Measurements from ENCODE around the gene MRNIP.

Gene MRNIP

DNA sequence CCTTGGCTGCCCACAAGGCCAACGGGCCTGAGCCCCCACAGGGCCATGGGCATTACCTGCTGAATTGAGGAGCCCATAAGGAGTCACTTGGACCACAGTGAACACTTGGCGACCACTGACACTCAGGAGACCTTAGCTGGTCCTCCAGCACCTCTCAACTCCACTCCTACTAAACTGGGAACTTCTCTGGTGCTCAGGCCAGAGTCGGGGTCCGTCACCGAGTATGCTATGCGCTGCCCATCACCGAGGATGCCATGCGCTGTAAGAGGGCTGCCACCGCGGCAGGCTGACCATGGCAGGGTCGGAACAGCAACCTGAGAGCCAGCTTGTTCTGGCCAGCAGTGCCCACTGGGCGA lies 38.5 kb downstream of the MRNIP start:
- DNase-seq: no peak

DNA sequence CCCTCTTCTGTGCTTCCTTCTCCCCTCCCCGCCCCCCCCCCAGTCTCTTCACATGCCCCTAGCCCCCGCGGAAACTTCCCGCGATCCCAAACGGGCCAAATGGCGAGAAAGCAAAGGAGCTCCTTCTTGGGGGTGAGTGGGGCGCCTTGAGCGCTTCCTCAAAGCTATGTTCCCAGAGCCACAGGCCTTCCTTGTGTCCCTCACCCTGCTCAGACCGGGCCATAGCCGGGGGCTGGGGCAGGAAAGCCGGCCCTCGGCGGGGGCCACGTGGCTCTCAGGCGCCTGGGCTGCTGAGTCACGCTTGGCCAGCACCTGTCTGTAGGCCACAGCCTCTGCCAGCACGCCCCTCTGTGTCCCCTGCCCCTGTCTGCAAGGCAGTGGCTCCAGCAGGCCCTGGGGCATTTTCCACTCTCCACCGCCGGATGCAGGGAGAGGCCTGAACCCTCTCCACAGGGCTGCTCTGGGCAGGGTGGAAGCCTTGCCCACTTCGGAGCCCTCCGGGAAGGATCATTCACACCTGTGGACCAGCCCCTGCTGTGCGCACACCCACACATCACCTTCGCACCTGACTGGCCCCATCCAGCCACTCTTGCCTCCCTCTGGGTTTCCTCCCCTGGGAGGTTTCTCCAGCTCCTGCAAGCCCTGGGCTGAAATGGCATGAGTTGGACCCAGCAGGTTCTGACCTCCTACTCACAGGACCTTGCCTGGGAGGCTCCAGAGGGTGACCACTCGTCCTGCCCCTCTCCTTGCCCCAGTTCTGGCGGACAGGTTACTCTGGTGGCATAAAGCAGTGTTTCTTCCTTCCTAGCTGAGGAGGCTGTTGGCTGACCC lies 39.1 kb downstream of the MRNIP start:
- DNase-seq: peak; percentile 45 to 79

DNA sequence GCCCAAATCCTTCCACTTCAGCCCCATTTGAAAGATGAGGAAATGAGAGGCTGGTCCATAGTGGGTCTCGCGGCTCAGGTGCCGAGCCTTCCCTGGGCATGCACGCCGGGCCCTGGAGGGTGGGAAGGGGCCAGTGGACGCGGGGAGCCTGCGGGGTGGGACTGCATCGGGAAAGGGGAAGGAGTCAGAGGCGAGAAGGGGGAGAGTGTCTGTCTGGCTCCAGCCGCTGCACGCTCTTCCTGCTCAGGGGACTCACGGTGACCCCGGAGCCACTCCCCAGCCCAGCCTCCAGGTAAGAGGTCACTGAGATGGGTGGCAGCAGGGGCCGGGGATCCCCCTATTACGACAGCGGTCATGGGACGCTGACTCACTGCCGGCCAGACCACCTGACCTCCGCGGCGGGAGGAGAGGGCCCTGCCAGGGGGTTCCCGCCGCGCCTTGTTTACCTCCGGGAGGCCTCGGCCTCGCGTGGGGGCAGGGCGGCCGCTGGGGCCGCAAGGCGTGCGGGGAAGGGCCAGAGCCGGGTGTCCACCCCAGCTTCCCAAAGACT lies 39.8 kb downstream of the MRNIP start:
- peak; percentile 97 for DNase-seq

DNA sequence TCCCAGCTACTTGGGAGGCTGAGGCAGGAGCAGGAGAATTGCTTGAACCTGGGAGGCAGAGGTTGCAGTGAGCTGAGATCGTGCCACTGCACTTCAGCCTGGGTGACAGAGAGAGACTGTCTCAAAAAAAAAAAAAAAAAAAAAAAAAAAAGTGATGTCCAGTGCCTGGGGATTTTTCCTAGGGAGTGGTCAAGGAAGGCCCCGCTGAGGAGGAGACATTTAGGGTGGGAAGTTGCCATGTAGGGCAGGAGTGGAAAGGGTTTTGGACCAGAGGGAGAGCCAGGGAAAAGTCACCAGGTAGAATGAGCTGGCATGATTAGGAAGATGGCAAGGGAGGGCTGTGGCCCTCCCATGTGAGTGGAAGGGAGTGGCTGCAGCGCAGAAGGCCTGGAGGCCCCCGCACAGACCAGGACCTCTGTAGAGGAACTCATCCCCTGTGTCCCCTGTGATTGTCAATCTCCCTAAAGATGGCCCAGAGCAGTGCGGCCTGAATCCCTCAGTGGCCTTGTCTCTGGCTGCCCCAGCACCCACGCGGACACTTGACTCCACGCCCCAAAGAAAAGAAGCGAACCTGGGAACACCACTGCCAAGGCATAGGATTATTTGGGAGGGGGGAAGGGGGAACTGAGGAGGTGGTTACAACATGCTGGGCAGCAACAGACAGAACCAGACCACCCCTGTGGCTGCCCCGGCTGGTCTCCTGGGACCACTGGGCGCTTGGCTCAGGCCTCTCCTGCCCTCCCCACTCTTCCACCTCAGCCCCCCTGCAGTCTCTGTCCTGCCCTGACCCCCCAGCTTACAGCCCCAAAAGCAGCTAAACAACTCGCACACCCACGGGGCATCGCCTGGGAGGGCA lies 40.5 kb downstream of the MRNIP start:
- DNase-seq: peak in 1 of 2 donors; percentile 63

DNA sequence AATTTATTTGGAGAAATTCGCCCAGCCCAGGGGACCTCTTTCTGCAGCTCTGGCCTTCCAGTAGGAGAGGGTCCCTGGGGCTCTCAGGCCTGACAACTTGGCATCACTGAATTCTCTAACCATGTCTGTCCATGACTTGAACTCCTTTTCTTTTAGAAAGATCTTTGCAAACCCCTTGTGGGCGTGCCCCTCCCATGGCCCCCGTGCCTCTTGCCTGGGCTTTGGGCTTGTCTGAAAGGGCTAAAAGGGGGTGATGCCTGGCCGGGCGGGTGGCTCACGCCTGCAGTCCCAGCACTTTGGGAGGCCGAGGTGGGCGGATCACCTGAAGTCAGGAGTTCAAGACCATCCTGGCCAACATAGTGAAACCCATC lies 41.2 kb downstream of the MRNIP start:
- no peak for DNase-seq

DNA sequence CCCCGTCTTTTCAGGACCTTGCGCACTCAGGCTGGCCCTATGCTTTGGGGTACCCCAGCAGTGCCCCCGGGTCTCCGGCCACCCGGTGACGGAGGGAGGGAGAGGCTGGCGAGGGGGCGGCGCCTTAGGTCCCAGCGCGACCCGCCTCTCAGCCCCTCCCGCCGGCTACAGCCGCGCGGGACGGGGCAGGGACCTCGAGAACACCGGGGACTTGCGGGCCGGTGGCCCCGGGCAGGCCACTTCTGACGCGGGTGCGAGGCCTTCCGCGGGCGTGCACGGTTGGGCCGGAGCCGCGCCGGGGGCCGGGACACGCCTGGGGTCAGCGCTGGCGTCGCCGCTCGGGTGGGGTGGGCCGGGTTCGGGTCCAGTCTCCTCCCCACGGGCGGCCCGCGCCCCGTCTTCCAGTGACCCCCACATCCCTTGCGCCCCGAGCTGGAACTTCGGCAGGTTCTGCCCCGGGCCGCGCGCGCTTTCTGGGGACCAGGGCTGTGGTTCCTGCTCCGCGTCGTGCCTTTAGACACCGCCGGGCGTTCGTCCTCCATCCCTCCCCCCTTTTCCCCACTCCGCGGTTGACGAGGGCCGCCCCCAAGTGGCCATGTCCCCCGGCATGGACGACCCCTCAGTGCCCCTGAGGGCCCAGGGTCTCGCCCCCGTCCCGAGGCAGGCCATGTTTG lies 41.7 kb downstream of the MRNIP start:
- DNase-seq: no peak

DNA sequence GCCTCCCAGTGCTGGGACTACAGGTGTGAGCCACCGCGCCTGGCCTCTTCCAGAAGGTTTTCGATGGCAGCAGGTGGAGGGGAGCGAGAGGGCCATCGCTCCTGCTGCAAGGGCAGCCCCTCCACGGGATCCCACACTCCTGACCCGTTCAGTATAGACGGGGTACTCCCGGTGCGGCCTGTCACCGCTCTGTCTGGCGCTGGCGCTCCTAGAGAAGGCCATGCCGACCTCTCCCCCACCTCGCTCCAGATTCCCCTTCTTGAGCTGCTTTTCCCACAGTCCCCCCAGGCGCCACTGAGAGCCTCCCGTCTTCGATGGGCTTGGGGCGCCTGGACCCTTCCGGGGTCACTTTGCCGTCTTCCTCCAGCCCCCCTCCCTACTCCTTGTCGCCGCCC lies 42.2 kb downstream of the MRNIP start:
- no peak for DNase-seq

DNA sequence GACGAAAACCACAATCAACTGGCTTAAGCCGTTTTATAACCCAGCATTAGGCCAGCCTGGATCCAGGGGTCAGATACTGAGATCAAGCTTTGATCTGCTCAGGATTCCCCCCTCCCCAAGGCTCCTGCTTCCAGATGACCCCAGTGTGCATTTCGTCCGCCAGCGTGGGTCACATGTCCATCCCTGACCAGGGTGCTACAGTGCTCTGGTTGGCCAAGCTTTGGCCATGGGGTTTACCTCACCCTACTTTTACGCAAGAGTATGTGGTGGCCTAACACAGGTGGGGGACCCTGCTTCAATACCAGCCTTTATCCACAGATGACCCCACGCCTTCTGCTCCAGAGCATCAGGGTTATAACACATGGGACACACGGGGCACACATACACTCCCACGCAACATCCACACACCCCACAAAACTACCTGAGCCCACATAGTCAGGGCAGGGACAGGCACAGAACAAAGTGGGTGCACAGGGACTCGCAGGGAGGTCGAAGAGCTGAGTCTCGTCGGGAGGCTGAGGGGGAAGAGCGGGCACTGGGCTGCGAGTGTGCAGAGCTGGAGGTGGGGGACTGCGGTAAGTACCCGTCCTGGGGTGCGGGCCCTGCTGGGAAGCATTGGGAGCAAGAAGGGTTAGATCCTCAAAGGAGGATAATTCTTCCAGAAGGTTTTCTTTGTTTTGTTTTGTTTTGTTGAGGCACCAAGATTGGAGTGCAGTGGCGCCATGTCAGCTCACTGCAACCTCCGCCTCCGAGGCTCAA lies 42.9 kb downstream of the MRNIP start:
- no peak for DNase-seq

DNA sequence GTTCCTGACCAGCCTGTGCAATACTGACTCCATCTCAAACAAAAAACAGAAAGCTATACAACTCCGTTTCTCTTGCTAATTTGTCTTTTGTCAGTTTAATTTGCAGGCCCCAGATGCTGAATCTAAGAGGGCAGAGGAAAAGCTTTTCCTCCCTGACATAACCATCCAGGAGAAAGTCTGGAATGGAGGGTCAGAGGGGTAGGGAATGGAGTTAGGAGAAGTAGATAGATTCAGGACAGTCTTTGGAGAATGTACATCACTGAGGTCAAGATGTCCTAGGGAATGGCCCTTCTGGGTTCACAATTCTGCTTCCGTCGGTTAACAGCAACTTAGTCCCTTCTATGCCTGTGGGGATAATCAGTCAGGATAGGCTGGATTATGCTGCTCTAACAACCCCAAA lies 44.5 kb downstream of the MRNIP start:
- no peak for DNase-seq

DNA sequence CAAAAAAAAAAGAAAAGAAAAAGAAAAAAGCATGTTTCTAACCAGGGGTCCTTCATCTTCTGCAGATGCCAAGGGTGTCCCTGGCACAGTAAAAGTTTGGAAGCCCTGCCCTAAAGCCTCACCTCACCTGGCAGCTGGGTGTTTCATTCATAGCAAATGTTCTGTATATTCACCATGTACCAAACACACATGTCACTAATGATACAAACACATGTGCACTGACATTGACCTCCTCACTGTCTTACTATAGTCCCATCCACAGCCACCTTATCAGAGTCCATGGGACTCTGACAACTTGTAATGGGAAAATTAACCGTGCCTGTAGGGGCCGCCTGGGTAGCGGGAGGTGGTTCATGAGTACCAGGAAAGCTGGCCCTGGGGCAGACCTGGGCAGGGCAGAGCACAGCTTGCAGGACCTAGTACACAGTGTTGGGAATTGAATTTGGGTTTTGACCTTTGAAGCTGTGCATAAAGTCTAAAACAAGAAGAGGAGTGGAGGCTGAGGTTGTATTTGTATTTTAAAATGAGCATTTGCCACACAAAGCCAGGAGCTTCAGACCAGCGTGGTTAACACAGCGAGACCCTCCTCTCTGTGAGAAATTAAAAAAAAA lies 45.5 kb downstream of the MRNIP start:
- no peak for DNase-seq

DNA sequence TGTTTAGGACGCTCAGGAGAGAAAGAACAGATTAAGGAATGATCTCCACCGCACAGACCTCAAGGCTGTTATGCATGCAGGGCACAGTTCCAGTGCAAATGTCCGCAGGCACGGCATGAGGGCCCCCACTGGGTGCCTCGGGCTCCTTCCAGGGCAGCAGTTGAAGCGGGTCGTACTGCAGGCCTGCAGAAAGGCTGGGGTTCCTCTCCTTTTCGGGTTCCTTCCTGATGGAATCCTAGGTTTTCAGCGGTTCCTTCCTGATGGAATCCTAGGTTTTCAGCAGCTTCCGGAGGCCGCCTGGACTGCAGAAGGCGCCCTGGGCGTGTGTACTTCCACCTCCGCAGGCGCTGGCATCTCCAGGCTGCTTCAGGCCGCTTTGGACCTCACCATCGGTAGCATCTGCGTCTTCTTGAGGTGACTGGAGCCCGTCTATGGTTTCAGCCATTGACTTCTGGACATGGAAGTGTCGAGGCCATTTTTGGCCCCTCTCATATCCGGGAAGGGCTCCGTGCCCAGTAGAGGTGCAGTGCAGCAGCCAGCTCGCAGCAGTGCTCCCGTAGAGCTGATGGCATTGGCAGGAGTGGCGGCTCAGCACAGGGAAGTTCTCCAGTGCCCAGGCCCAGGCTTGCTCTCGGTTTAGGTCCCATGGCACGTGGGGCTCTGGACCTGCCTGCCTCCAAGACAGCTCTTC lies 46.3 kb downstream of the MRNIP start:
- DNase-seq: no peak

DNA sequence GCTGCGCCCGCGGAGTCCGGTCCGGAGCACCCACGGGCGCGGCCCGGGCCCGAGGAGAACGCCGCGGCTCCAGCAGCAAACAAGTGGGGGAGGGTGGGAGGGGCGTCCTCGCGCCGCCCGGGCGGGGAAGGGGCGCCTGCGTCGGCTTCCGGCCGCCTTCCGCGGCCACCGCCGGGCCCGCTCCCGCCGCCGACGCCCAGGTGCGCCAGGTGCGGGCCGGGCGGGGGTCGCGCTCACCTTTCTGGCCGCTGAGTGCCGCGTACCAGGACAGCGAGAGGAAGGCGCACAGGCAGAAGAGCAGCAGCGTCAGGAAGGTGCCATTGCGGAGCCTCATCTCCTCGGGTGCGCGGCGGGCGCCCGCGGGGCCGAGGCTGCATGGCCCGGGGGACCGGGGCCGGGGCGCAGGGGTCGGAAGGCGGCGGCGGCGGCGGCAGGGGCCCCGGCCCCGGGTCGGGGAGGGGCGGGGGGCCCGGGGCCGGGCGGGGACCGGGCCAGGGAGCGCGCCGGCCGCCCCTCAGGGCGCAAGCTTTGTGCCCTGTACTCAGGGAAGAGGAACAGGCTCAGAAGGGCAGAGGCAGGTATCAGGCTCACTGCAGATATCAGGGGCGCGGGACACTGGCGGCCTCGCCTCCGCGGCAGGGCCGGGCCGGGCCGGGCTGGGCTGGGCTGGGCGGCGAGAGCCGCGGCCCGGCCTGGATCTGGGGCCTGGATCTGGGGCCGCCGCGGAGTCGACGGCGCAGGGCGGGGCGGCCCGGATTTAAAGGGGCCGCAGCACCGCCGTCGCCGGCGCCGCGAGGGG lies 52.2 kb downstream of the MRNIP start, which contains the start of gene MGAT4B:
TSS of gene MGAT4B (minus strand) at position 617 of the 799 bp plus-strand sequence. CDS start at position 334, 283 bp downstream.
- DNase-seq: peak; percentile 69 to 73

DNA sequence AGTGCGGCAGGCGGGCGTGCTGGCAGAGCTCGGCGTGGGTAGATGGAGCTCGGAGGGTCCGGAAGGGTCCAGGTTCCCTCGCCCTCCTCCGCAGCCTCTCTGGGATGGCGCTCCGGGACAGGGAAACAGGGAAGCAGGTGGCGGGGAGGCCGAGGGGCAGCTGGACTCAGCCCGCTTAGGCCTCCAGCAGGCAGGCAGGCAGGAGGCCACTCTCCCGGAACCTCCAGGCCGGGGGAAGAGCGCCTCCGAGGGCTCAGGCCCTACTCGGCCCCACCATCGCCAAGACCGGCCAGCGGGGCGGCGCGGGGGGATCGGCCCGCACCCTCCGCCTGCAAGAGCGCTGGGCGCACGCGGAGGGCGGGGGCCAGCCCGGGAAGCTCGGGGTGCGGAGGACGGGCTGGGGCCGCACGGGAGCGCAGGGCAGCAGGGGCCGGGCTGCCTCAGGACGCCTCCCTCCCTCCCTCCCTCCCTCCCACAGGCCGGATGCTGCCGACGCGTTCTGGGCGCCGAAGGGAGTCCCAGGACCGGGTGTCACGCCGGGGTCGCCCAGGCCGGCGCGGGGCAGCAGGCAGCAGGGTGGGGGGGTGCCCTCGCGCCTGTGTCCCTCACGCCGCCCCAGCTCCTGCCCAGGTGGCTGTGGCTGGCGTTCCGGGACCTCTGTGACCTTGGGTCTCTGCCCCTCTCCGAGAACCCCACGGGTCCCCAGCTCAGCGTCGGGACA lies 52.9 kb downstream of the MRNIP start:
- DNase-seq: peak in 1 of 2 donors; percentile 40

DNA sequence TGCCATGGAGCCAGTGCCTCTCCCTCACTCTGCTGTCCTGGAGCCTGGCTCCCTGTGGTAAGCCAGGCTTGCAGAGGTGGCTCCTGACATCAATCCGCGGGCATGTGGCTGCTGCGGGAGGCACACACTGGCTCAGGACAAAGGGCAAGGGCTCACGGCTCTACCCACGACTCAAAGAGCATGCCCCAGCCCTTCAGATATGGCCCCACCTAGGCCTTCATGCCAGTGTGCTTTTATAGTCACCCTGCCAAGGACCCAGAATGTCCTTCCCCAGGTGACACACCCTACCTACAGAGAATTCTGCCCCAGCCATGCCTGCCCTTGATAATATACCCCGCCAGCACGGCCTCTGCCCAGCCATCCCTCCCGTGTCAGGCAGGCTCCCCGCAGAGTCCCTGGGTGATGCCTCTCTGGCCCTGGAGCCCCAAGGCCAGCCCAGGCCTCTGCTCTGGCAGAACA lies 53.5 kb downstream of the MRNIP start:
- no peak for DNase-seq

DNA sequence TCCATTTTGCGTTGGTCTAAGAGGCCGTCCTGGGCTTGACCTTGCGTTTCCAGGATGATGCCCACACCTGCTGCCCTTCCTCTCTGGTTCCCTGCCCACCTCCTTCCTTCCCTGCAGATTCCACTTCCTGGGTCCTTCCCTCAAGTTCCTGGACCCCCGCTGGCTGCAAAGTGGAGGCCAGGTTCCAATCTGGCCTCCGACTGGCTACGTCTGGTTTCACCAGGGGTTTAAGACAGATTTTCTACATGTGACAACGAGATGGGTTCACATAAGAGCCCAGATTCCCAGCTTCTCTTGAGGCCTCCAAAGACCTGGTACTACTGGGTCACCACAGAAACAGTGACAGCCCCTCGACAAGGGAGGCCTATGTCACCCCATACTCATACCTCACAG lies 54.1 kb downstream of the MRNIP start:
- no peak for DNase-seq

DNA sequence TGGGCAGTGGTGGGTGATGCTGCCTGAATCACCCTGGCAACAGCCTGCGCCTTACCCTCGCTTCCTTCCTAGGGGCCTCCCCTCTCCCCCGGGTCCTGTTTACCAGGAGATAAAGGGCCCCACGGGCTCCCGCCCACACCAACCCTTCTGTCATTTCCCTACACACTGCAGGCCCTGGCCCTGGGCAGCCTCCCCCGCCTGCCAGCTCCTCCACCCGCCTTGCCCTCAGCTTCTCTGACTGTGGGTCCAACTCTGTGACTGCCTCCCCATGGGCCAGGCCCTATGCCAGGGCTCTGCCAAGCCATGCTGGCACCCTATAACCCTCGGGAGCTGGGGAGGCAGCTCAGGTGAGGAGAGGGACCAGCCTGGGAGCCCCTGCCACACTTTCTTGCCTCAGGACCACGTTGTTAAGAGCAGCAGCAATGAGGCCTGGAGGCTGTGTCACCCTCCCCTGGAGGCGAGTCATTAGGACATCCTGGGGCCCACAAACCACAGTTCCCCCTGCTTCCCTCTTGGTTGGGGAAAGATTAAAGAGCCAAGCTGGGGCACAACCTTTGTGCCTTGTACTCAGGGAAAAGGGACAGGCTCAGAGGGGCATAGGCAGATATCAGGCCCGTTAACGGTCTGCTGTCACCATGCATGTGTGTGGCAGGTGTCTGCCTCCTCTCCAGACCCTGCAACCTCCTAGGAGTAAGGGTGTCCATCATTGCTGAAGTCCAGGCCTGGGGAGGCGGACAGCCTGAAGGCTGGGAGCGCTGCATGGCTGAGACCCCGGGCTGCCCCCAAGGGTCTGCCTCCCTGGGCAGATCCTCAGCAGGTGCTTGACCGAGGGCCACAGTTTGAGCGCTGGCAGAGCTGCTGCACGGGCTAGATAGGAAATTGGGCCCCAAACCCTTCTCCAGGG lies 54.7 kb downstream of the MRNIP start:
- peak; percentile 74 to 76 for DNase-seq

DNA sequence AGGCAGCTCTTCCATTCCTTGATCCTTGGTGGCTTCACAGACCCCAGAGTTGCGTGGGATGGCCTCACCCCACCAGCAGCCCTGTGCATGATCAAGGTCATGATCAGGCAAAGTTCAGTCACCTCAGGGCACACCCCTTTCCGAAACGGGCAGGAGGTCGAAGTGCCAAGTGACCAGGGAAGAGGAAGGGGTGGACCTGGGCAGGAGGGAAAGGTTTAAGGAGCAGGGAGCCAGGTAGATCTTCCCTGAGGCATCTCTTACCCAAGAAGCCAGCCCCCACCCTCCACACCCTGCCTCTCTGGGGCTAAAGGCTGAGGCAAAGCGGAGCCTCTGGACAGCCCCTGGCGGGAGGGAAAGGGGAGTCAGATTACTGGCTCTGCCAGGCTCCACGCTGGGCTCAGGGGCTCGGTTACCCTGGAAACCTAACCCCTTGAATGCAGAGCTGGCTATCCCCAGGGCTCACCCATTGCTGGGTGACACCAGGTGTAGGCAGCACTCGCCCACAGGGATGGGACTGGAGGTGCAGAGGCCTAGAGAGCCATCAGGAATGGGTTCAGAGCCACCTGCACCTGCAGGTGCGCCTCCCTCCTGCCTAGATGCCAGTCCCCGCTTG lies 55.6 kb downstream of the MRNIP start:
- DNase-seq: no peak
